C4-2B (cell line): ENCODE measurements around the gene ZNF318.

Source experiments
- CTCF ChIP-seq: fragments of 450-650 bp; conservative IDR thresholded peaks from 2 replicates; pipeline ENCODE4 v1.5.1; 2017; ENCODE audit warnings: mild to moderate bottlenecking
- ZFX ChIP-seq: fragments of 450-650 bp; IDR thresholded peaks from 2 replicates; pipeline ENCODE4 v1.6.1; 2017

GRCh38 chr6:43290339-43290904 is 79.0 kb downstream of the ZNF318 start:
- TF ChIP-seq CTCF: no peak
- TF ChIP-seq ZFX: no peak
